ENCODE results near the gene CTRL. TPM values are rescaled to one million over a fixed set of nuclear protein-coding genes. Genes with fewer than 3 reads are reported as not detected.
A peak's percentile ranks its signal among the peaks of the same experiment; 100 is the strongest.

The CTRL gene
- total and polyA plus RNA-seq, 3 donors from 2014 or later: 0.36 to 1.7 (median 0.62) TPM

DNA sequence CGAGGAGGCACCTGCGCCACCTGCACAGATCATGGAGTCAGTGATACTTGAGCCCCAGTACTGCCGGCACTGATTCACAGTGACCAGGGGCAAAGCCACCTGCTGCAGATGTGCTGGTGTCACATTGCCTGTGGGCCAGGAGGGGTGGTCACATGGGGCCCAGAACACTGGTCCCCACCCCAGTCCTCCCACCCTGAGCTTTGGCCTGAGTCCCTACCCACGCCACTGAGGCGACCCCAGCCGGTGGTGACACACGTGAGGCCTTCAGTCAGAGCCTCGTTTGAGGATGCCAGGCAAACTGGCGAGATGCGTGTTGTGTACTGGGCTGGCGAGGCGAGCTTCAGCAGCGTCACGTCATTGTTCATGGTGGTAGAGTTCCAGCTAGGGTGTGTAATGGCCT, 1.5 kb downstream of the CTRL start:
- no peak for DNase-seq
- Histone ChIP-seq H3K27ac (no peak overlapping the region), H3K9me3 (no peaks in the 10 kb centered on the region), H3K4me1 (peaks cover 27% of the 10 kb centered on the region), H3K27me3 (no peaks in the 10 kb centered on the region), H3K4me3 (no peak overlapping the region), H3K36me3 (ENCODE audit: low read depth, missing control alignments) (no peaks in the 10 kb centered on the region)
- WGBS, 2 donors: 91% methylated on average over 14 of the region's 14 CpGs; no CpG with 5 or more reads in 1 of the 2 donors
- TF ChIP-seq POLR2A (IDR thresholded peaks at IDR 0.05): no peak
- TF ChIP-seq, protein P1, sequence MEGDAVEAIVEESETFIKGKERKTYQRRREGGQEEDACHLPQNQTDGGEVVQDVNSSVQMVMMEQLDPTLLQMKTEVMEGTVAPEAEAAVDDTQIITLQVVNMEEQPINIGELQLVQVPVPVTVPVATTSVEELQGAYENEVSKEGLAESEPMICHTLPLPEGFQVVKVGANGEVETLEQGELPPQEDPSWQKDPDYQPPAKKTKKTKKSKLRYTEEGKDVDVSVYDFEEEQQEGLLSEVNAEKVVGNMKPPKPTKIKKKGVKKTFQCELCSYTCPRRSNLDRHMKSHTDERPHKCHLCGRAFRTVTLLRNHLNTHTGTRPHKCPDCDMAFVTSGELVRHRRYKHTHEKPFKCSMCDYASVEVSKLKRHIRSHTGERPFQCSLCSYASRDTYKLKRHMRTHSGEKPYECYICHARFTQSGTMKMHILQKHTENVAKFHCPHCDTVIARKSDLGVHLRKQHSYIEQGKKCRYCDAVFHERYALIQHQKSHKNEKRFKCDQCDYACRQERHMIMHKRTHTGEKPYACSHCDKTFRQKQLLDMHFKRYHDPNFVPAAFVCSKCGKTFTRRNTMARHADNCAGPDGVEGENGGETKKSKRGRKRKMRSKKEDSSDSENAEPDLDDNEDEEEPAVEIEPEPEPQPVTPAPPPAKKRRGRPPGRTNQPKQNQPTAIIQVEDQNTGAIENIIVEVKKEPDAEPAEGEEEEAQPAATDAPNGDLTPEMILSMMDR (IDR thresholded peaks at IDR 0.05): no peak
- intact Hi-C loops (cut with DNase I; ENCODE audit: low total_unique reads): no loop called here

DNA sequence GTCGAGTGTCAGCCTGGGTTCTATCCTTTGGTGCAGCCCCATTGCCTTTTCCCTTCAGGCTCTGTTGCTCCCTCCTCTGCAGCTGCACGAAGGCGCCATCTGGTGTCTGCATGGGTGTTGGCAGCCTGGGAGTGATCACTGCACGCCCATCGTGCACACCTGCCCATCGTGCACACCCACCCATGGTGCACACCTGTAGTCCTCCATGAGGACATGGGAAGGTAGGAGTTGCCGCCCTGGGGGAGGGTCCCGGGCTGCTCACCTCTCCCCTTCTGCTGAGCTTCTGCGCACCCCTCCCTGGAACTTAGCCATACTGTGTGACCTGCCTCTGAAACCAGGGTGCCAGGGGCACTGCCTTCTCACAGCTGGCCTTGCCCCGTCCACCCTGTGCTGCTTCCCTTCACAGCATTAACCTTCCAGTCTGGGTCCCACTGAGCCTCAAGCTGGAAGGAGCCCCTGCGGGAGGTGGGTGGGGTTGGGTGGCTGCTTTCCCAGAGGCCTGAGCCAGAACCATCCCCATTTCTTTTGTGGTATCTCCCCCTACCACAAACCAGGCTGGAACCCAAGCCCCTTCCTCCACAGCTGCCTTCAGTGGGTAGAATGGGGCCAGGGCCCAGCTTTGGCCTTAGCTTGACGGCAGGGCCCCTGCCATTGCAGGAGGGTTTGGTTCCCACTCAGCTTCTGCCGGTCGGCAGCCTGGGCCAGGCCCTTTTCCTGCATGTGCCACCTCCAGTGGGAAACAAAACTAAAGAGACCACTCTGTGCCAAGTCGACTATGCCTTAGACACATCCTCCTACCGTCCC, 2.9 kb downstream of the CTRL start:
- Histone ChIP-seq H3K9me3 (no peaks in the 10 kb centered on the region), H3K27ac (no peak overlapping the region), H3K27me3 (no peaks in the 10 kb centered on the region), H3K4me1 (peaks cover 18% of the 10 kb centered on the region), H3K4me3 (no peak overlapping the region), H3K36me3 (ENCODE audit: low read depth, missing control alignments) (no peaks in the 10 kb centered on the region)
- TF ChIP-seq, protein P1 (IDR thresholded peaks at IDR 0.05): peak; percentile 65 to 80 (median 75)
- TF ChIP-seq POLR2A (IDR thresholded peaks at IDR 0.05): no peak
- WGBS, 2 donors: 64 to 77% methylated on average over 5 to 16 of the region's 16 CpGs
- intact Hi-C loops (cut with DNase I; ENCODE audit: low total_unique reads): no loop called here
- DNase-seq: peak; percentile 75

GRCh38 chr16:67928147-67928546, 3.5 kb downstream of the CTRL start:
- Histone ChIP-seq H3K9me3 (no peaks in the 10 kb centered on the region), H3K36me3 (ENCODE audit: low read depth, missing control alignments) (no peaks in the 10 kb centered on the region), H3K4me3 (no peak overlapping the region), H3K27ac (no peak overlapping the region), H3K4me1 (peaks cover 18% of the 10 kb centered on the region), H3K27me3 (no peaks in the 10 kb centered on the region)
- DNase-seq: no peak
- WGBS, 2 donors: 84 to 94% methylated on average over 3 to 7 of the region's 7 CpGs
- intact Hi-C loops (cut with DNase I; ENCODE audit: low total_unique reads): no loop called here
- TF ChIP-seq, protein P1 (IDR thresholded peaks at IDR 0.05): no peak

DNA sequence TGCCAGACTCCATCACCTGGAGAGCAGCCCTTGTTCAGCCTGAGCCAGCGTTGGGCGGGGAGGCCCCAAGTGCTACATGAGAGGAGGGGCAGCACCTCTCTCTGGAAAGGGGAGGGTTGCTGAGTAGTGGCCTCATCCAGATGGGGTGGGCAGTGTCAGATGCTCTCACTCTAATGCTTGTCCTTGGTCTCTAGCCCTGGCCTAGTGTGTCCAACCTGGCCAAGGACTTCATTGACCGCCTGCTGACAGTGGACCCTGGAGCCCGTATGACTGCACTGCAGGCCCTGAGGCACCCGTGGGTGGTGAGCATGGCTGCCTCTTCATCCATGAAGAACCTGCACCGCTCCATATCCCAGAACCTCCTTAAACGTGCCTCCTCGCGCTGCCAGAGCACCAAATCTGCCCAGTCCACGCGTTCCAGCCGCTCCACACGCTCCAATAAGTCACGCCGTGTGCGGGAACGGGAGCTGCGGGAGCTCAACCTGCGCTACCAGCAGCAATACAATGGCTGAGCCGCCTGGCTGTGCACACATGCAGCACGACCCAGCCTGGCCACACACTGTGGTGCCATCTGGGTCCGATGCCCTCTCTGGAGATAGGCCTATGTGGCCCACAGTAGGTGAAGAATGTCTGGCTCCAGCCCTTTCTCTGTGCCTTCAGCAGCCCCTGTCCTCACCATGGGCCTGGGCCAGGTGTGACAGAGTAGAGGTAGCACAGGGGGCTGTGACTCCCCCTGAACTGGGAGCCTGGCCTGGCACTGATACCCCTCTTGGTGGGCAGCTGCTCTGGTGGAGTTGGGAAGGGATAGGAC, 4.3 kb downstream of the CTRL start:
- intact Hi-C loops (cut with DNase I; ENCODE audit: low total_unique reads): no loop called here
- WGBS, 2 donors: 91 to 97% methylated on average over 7 to 22 of the region's 22 CpGs
- Histone ChIP-seq H3K4me3 (no peak overlapping the region), H3K36me3 (ENCODE audit: low read depth, missing control alignments) (no peaks in the 10 kb centered on the region), H3K4me1 (peaks cover 18% of the 10 kb centered on the region), H3K27me3 (no peaks in the 10 kb centered on the region), H3K9me3 (no peaks in the 10 kb centered on the region), H3K27ac (no peak overlapping the region)
- TF ChIP-seq, protein P1 (IDR thresholded peaks at IDR 0.05): no peak
- TF ChIP-seq POLR2A (IDR thresholded peaks at IDR 0.05): no peak
- no peak for DNase-seq

Measured in testis (tissue), 3 donors.